GM12865 (cell line): ENCODE data around the gene SORBS1.

Source experiments
- DNase-seq: peaks from one replicate; pipeline ENCODE4 v3.0.0; 2010; ENCODE audit warnings: low read depth
- H3K4me3 ChIP-seq: 2 replicates; pipeline ENCODE4 v1.5.1; 2011; ENCODE audit warnings: mild to moderate bottlenecking, low read depth, low read length, control low read depth
- TF ChIP-seq, protein P1 (sequence below): IDR thresholded peaks from 2 replicates; pipeline ENCODE4 v1.5.1; 2011; ENCODE audit warnings: low read length, control low read depth, low read depth, inconsistent platforms; ENCODE audit not compliant: insufficient read depth; ENCODE audit errors: missing control alignments

SORBS1 gene

DNA sequence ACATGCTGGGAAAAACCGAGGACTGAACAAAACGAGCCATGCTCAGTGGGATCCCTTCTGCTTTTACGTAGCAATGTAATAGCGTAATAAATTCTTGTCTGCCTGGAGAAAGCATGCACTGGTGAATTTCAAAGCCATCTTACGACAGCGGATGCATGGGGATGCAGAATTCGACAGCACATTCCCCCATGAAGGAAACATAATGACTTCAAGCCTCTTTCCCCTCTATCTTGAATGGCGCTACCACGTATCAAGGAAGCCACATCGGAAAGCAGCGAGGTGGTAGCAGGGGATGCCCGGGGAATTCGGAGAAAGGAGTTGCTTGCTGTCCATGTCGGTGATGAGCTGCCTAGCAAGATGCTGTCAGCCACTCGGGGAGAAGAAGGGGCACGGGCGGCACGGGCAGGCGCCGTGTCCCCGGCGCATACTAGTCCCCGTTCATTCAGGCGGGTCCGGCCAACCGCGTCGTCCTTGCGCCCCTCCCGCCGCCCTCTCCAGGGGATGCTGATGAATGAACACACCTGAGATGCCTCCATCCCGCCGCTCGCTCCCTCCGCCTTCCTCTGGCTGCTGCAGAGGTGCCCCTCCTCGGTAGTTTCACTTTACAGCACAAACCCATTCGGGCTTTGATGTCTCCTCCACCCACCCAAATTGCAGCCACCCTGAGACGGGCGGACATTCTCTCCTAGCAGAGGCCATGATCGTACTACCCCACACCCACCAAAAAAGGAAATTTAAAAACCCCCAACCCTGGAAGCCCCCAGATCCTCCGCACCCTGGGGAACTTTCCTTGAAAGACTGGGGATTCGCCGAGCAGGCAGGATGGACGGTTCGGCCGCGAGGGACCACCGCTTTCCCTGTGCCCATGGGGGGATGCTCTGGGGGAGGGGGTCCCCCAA lies 644 bp downstream of the SORBS1 start:
- H3K4me3 ChIP-seq: peak overlapping the region; percentile 91
- DNase-seq: peak; percentile 9
- TF ChIP-seq, protein P1, sequence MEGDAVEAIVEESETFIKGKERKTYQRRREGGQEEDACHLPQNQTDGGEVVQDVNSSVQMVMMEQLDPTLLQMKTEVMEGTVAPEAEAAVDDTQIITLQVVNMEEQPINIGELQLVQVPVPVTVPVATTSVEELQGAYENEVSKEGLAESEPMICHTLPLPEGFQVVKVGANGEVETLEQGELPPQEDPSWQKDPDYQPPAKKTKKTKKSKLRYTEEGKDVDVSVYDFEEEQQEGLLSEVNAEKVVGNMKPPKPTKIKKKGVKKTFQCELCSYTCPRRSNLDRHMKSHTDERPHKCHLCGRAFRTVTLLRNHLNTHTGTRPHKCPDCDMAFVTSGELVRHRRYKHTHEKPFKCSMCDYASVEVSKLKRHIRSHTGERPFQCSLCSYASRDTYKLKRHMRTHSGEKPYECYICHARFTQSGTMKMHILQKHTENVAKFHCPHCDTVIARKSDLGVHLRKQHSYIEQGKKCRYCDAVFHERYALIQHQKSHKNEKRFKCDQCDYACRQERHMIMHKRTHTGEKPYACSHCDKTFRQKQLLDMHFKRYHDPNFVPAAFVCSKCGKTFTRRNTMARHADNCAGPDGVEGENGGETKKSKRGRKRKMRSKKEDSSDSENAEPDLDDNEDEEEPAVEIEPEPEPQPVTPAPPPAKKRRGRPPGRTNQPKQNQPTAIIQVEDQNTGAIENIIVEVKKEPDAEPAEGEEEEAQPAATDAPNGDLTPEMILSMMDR: no peak

DNA sequence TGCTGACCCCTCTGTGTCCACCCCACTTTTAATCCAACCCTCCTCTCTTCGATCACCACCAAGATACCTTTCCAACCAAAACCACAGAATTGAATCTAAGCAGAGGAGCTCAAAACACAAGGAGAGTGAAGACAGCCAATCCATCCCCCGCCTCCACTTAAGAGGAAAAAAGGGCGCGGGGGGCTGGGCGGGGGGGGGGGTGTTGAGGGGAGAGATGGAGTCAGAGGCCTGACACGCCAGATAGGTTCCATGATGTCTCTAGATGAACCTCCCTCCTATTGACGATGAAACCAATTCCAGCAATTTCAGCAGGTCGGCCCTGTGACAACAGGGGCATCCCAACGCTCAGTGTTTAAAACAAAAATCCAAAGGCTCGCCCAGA lies 1.3 kb downstream of the SORBS1 start:
- TF ChIP-seq, protein P1: no peak
- no peak for DNase-seq
- H3K4me3 ChIP-seq: no peak overlapping the region

DNA sequence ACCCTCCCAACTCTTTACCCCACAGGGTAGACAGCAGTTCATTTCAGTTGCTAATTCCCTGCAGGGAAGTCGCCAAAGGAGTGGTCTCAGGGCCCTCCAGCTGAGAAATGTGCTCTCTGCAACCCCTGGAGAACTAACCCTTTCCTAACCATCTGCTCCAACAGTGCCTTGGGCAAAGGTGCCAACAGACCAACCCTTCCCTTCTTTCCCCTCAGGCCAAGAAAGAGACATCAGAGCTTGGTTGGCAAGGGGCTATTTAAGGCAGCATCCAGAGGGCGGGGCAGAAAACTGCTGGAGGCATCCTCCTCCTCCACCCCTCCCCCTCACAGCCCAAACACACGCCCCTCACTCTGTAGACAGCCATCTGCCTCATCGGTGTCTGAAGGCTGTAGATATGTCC lies 1.7 kb downstream of the SORBS1 start:
- TF ChIP-seq, protein P1: no peak
- H3K4me3 ChIP-seq: no peak overlapping the region
- DNase-seq: no peak

DNA sequence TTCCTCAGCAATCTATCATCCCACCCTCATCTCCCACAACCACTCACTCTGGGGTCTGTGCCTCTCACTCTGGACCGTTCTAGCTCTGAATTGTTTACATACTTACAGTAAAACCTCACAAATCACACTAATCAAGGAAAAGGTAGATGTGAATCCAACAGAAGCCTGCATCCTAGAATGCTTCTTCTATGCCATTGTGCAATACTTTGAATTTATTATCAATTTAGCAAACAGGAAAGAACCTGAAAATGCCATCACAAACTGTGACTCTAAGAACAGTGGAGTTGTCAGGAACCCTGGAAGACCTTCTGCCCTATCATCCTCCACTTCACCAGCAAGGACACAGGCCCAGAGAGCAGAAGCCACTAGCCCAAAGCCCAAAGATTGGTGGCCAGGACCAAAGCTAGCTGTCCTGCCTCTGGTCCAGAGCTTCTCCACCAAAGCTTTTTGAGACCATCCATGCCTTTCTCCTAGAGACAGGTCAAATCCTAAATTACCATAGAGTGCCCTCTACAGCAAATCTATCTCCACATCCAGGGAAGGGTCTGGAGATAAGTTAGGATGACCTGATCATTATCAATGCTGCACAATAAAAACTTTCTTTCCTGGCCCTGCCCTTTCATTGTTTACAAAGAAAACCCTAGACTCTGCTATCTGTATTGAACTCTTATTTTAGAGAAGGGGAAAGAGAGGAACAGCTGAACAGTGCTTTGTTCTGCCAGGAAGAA lies 2.4 kb downstream of the SORBS1 start:
- no peak overlapping the region for H3K4me3 ChIP-seq
- DNase-seq: no peak
- TF ChIP-seq, protein P1: no peak

DNA sequence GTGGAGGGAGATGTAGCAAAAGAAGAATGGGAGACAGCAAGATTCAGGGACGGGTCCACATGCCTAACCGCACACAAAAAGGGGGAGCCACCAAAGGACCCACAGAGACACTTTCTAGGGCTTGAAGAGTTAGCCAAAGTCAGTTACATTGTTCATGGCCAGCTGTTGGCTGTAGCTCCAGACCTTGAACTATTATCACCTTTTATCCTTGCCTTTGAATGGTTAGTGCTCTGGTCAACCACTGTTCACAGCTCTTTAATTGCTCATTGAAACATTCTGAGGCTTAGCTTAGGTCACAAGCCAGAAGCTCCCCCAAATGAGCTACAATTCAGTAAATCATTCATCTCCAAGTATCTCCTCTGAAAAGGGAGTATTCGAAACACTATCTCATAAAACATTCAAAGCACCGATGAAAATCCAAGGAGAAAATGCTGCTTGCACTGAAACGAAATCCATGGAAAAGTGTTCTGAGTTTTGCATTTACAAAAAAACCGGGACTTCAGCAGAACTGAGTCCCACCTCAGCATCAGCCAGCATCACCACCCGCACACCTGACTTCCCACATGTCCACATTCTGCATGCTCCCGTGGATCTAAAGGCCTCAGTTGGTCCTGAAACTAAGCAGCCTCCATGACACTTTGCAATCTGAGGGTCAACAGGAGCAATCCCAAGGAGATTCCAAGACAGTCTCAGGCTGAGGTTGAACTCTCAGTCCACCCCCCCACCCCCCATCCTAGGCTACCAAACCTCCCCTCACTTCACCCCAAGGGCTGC lies 4.0 kb downstream of the SORBS1 start:
- DNase-seq: no peak
- TF ChIP-seq, protein P1: no peak
- no peak overlapping the region for H3K4me3 ChIP-seq

DNA sequence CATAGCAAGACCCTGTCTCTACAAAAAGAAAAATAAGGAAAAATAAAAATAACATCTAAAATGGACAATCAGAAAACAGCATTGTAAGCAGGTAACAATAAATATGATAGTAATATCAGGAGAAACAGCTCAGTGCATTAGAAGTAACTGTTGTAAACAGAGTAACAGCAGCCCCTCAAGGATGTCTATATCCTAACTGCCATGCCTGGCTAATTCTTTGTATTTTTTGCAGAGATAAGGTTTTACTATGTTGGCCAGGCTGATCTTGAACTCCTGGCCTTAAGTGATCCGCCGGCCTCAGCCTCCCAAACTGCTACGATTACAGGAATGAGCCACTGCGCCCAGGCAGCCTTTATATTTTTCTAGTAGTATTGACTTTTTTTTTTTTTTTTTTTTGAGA lies 7.5 kb downstream of the SORBS1 start:
- TF ChIP-seq, protein P1: no peak
- DNase-seq: no peak
- H3K4me3 ChIP-seq: no peak overlapping the region
